K562 (cell line): ENCODE measurements around the gene CFAP141. TPM values are rescaled to one million over a fixed set of nuclear protein-coding genes. Genes with fewer than 3 reads are reported as not detected.

ENCODE experiments used
- ARID3A ChIP-seq: IDR thresholded peaks from 2 replicates; pipeline ENCODE4 v1.6.1; 2012; ENCODE audit warnings: low read depth, low read length, improper control_type of control experiment, borderline replicate concordance
- BDP1 ChIP-seq: IDR thresholded peaks from 3 replicates; pipeline ENCODE4 v1.6.1; 2011; ENCODE audit not compliant: insufficient read length, insufficient read depth
- CUX1 ChIP-seq: fragments of 200-800 bp; sonication (Bioruptor generic); IDR thresholded peaks from 2 replicates; pipeline ENCODE4 v1.6.1; 2016; ENCODE audit warnings: missing genetic modification characterization, missing compliant biosample characterization
- HDAC1 ChIP-seq, 2 experiments: fragments of 450-650 bp; IDR thresholded peaks; 2 replicates each; pipeline ENCODE4 v1.6.1; 2016 to 2017; ENCODE audit warnings: inconsistent platforms in 1 of 2, mild to moderate bottlenecking in 1 of 2, moderate library complexity in 1 of 2
- MAFK ChIP-seq: IDR thresholded peaks from 2 replicates; pipeline ENCODE4 v1.6.1; 2011; ENCODE audit warnings: low read length, improper control_type of control experiment
- MCM7 ChIP-seq, 2 experiments: fragments of 450-650 bp; IDR thresholded peaks; 2 replicates each; pipeline ENCODE4 v1.6.1; 2016 to 2018
- NRF1 ChIP-seq, 2 experiments: fragments of 450-650 bp; IDR thresholded peaks in 1 of 2; conservative IDR thresholded peaks in 1 of 2; 2 replicates each; pipeline ENCODE4 v1.6.1; 2014; ENCODE audit warnings: mild to moderate bottlenecking in 2 of 2
- RBBP5 ChIP-seq: fragments of 200-600 bp; sonication (generic); IDR thresholded peaks from 2 replicates; pipeline ENCODE4 v1.6.1; 2012; ENCODE audit warnings: borderline replicate concordance, mild to moderate bottlenecking, low read length, control low read depth, inconsistent platforms; ENCODE audit not compliant: insufficient read depth, poor library complexity, severe bottlenecking
- TCF7L2 ChIP-seq: fragments of 150-350 bp; IDR thresholded peaks from 2 replicates; pipeline ENCODE4 v1.6.1; 2016; ENCODE audit warnings: low read depth, mild to moderate bottlenecking, low read length, moderate library complexity
- XRCC4 ChIP-seq: IDR thresholded peaks from one replicate; pipeline ENCODE4 v1.6.1; 2011; ENCODE audit not compliant: insufficient read depth, insufficient read length; ENCODE audit errors: extremely low read depth
- ZBED1 ChIP-seq: IDR thresholded peaks from 2 replicates; pipeline ENCODE4 v1.6.1; 2014
- ZNF140 ChIP-seq: fragments of 250-450 bp; sonication (Bioruptor Pico); IDR thresholded peaks from 2 replicates; pipeline ENCODE4 v1.8.0; 2021; ENCODE audit warnings: moderate library complexity, mild to moderate bottlenecking, inconsistent platforms
- ZNF217 ChIP-seq: sonication (generic); formaldehyde crosslinking; IDR thresholded peaks from 2 replicates; pipeline ENCODE4 v1.8.0; 2022; ENCODE audit warnings: mild to moderate bottlenecking, missing genetic modification reagents
- ZNF444 ChIP-seq: fragments of 250-450 bp; sonication (Bioruptor Pico); IDR thresholded peaks from 2 replicates; pipeline ENCODE4 v1.4.0; 2020; ENCODE audit warnings: mild to moderate bottlenecking, moderate library complexity
- ZNF695 ChIP-seq: fragments of 450-650 bp; formaldehyde crosslinking; IDR thresholded peaks from 2 replicates; pipeline ENCODE4 v1.4.0; 2020; ENCODE audit warnings: mild to moderate bottlenecking, moderate library complexity
- polyA plus RNA-seq, 8 experiments: library from polyadenylated mRNA; depleted of rRNA in 4 of 8; stranded (reverse) in 5 of 8; unstranded in 3 of 8; fragments of >200 nt; fragmentation: Nextera tagmentation in 2 of 8; fragmentation: Illumina TruSeq in 1 of 8; extraction: Ambion mirVana in 2 of 8; extraction: Trizol in 1 of 8; gene quantifications; 2 replicates each; pipeline versions ENCODE4 v1.2.1 to v1.2.3, GENCODE V29; 2011 to 2014; ENCODE audit warnings: inconsistent platforms in 1 of 8, missing spikeins in 1 of 8
- total RNA-seq, 7 experiments: library from RNA; depleted of rRNA in 6 of 7; stranded (reverse); fragments of >200 nt in 6 of 7; fragmentation: Illumina TruSeq in 2 of 7; extraction: Trizol in 2 of 7; gene quantifications; 2 replicates each; pipeline versions ENCODE4 v1.2.1 to v1.2.3, GENCODE V29; 2011 to 2021; ENCODE audit warnings: low replicate concordance in 1 of 7
- TF ChIP-seq, protein P1 (sequence below): fragments of 250-450 bp; sonication (Bioruptor Pico); IDR thresholded peaks from 2 replicates; pipeline ENCODE4 v1.5.0; 2022; ENCODE audit warnings: mild to moderate bottlenecking

CFAP141 gene
- total and polyA plus RNA-seq, 9 of the 15 experiments (the other 6 are each of a cell fraction or from before 2014, with no cell fraction given), result not detected

DNA sequence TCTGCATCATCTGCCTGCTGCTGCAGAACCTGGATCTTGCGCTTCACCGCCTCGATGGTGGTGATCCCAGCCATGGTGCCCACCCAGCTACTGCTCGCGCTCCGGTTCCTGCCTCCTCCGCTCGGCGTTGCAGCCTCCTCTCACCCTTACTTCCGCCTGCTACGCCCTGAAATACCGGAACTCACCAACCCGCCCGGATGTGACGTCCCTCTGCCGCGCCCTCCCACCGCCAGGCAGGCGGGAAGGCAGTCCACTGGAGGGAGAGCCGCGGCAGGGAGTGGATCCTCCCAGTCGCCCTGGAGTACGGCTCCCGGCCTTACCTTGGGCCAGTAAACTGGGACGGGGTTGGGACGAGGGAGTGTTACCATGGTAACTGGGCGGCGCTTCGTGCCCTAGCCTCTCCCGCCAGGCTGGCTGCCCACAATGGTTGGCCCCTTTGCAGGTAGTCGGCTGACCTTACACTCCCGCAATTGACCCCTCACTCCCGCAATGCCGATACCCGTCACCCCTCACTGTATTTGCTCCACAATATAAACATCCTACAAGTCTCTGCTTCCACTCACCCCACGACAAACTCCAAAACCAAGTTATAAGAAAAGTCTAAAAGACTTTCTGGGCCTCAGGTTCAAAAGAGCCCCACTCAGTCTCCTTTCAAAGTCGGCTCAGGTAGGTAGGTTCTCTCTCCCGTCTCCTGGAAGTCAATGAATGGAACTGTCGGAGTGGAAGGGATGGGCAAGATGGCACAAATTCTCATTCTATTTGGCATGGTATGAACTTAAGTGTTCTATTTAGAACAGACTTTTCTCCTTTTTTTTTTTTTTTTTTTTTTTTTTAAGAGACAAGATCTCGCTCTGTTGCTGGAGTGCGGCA lies 22.9 kb downstream of the CFAP141 start (continued):
- TF ChIP-seq, protein P1, sequence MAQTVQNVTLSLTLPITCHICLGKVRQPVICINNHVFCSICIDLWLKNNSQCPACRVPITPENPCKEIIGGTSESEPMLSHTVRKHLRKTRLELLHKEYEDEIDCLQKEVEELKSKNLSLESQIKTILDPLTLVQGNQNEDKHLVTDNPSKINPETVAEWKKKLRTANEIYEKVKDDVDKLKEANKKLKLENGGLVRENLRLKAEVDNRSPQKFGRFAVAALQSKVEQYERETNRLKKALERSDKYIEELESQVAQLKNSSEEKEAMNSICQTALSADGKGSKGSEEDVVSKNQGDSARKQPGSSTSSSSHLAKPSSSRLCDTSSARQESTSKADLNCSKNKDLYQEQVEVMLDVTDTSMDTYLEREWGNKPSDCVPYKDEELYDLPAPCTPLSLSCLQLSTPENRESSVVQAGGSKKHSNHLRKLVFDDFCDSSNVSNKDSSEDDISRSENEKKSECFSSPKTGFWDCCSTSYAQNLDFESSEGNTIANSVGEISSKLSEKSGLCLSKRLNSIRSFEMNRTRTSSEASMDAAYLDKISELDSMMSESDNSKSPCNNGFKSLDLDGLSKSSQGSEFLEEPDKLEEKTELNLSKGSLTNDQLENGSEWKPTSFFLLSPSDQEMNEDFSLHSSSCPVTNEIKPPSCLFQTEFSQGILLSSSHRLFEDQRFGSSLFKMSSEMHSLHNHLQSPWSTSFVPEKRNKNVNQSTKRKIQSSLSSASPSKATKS (CRISPR knock-in tag), result no peak
- TF ChIP-seq MAFK (no peak), ZBED1 (peak; percentile 50; the same call in 1 of the 2 replicates), BDP1 (no peak), TCF7L2 (no peak), ZNF140 (CRISPR knock-in tag) (no peak), XRCC4 (no peak), ARID3A (no peak), CUX1 (CRISPR knock-in tag) (no peak), RBBP5 (peak; percentile 78), HDAC1 (IDR thresholded peaks at IDR 0.05) (no peak; a peak in 2 of 4 replicates), NRF1 (conservative IDR thresholded peaks at IDR 0.05 in 1 of 2, IDR thresholded peaks at IDR 0.05 in 1 of 2) (peak; percentile 43 to 61; a peak in 3 of 4 replicates), MCM7 (IDR thresholded peaks at IDR 0.05) (no peak), ZNF217 (no peak), ZNF695 (no peak), ZNF444 (CRISPR knock-in tag) (no peak)
